Breast epithelium (tissue), 3 donors: ENCODE measurements around the gene NNMT.

Source experiments
- POLR2A ChIP-seq: fragments of 450-650 bp; IDR thresholded peaks from one replicate; pipeline ENCODE4 v1.6.1; 2016; ENCODE audit warnings: antibody characterized with exemption, mild to moderate bottlenecking, moderate library complexity
- TF ChIP-seq, protein P1 (sequence below), 3 donors: fragments of 450-650 bp; IDR thresholded peaks; one replicate each; pipeline ENCODE4 v1.5.1; 2016 to 2017; ENCODE audit warnings: antibody characterized with exemption in 3 of 3, mild to moderate bottlenecking in 3 of 3, moderate library complexity in 3 of 3

DNA sequence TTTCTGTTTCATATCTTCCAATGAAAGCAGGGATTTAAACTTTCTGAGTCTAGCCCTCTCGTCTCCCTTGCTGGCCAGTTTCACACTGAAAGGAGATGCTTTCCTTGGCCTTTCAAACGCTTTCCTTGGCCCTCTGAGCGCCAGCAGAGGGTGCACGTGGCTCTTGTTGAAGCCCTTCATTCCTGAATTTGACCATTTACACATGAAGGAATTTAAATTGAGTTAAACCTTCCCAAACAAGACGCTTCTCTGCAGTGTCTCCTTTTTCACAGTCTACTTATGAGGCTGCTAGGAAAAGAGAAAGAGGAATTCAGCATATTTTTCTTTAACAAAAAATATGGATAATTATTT is 21.6 kb downstream of the NNMT start:
- TF ChIP-seq, protein P1, sequence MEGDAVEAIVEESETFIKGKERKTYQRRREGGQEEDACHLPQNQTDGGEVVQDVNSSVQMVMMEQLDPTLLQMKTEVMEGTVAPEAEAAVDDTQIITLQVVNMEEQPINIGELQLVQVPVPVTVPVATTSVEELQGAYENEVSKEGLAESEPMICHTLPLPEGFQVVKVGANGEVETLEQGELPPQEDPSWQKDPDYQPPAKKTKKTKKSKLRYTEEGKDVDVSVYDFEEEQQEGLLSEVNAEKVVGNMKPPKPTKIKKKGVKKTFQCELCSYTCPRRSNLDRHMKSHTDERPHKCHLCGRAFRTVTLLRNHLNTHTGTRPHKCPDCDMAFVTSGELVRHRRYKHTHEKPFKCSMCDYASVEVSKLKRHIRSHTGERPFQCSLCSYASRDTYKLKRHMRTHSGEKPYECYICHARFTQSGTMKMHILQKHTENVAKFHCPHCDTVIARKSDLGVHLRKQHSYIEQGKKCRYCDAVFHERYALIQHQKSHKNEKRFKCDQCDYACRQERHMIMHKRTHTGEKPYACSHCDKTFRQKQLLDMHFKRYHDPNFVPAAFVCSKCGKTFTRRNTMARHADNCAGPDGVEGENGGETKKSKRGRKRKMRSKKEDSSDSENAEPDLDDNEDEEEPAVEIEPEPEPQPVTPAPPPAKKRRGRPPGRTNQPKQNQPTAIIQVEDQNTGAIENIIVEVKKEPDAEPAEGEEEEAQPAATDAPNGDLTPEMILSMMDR (IDR thresholded peaks at IDR 0.05), result peak in 1 of 3 donors; percentile 12
- TF ChIP-seq POLR2A, result no peak
